ENCODE data around the gene MFSD6.

MFSD6 gene

GRCh38 chr2:190529486-190530247 lies 121.5 kb downstream of the MFSD6 start:
- no peak for TF ChIP-seq EZH2phosphoT487 (IDR thresholded peaks at IDR 0.05; ENCODE audit: borderline replicate concordance, low read length)
- TF ChIP-seq, protein P1, sequence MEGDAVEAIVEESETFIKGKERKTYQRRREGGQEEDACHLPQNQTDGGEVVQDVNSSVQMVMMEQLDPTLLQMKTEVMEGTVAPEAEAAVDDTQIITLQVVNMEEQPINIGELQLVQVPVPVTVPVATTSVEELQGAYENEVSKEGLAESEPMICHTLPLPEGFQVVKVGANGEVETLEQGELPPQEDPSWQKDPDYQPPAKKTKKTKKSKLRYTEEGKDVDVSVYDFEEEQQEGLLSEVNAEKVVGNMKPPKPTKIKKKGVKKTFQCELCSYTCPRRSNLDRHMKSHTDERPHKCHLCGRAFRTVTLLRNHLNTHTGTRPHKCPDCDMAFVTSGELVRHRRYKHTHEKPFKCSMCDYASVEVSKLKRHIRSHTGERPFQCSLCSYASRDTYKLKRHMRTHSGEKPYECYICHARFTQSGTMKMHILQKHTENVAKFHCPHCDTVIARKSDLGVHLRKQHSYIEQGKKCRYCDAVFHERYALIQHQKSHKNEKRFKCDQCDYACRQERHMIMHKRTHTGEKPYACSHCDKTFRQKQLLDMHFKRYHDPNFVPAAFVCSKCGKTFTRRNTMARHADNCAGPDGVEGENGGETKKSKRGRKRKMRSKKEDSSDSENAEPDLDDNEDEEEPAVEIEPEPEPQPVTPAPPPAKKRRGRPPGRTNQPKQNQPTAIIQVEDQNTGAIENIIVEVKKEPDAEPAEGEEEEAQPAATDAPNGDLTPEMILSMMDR (IDR thresholded peaks at IDR 0.05; ENCODE audit: low read depth, low read length, poor library complexity, severe bottlenecking): no peak
- H3K9me3 ChIP-seq (ENCODE audit: control insufficient read depth, insufficient read depth, low read length): no peaks in the 10 kb centered on the region
- peaks cover 6% of the 10 kb centered on the region for H3K36me3 ChIP-seq (ENCODE audit: control insufficient read depth, low read length)
- H3K27ac ChIP-seq (ENCODE audit: low read depth, low read length): no peak overlapping the region
- peaks cover 84% of the 10 kb centered on the region for H3K4me1 ChIP-seq (ENCODE audit: control insufficient read depth, low read length)
- no peaks in the 10 kb centered on the region for H4K20me1 ChIP-seq (ENCODE audit: control insufficient read depth, insufficient read depth, low read depth, low read length)
- no peaks in the 10 kb centered on the region for H3K27me3 ChIP-seq (ENCODE audit: control insufficient read depth, low read length)
- peaks cover 26% of the 10 kb centered on the region for H3F3A ChIP-seq (ENCODE audit: control insufficient read depth, insufficient read depth)
- H3K4me2 ChIP-seq (ENCODE audit: low read length): peak overlapping the region; percentile 26
- H3K79me2 ChIP-seq (ENCODE audit: control insufficient read depth, low read length): peaks cover 41% of the 10 kb centered on the region
- 0 out of 2 replicates have a peak overlapping the region, but pooled peaks have one; percentile 5 for H3K4me3 ChIP-seq (ENCODE audit: low read length)
- H3K9me2 ChIP-seq (replicated peaks; ENCODE audit: control insufficient read depth, low read length): no peaks in the 10 kb centered on the region

DNA sequence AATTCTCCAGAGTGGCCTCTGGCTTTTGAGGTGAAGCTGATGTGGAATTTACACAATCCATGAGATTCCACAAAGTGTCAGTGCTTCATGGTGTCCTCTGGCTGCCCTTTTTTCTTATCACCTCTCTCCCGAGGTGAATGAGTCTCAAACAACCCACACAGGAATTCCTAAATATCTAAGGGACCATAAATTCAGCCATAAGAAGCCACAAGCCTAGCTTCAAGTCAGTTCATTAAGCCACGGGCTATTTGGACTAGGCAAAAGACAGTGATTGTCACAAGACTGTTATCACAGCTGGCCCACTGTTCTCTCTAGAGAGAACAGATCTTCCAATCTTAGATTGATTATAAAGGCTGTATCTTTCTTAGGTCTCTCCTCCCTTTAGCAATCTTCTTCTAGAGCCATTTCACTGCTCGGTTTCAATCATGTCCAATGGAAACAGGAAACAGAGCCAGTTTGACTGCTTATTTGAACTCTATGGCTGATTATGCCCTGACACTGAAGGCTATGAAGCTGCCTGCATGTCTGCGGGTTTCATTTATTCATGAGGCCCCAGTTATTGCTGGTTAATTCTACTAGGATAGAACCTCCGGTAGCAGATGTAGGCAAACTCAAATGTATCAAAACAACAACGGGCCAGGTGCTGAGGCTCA lies 122.2 kb downstream of the MFSD6 start:
- H3K4me2 ChIP-seq (ENCODE audit: low read length): peak overlapping the region; percentile 26

DNA sequence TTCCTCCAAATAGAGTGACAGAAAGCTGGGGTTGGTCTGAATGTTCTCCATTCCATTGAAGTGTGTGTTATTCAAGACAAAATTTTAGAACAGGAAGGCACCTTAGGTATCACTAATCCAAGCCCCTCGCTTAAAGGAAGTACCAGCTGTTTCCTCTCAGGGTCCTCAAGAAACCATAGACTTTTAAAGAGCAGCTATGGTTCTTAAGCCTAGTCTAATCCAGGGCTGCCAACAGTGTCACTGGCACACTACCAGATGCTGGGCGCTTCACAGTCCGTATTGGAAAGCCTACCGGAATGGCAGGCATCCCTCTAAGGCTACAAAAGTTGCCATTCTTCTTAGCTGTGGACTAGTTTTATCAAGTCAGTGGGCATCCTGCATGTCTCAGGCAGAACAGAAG lies 124.4 kb downstream of the MFSD6 start:
- H3K4me2 ChIP-seq (ENCODE audit: low read length): peak overlapping the region; percentile 89
- peak overlapping the region; percentile 27 for H3K27ac ChIP-seq (ENCODE audit: low read depth, low read length)

More for the DNA sequence above, 122.2 kb downstream of the MFSD6 start:
- Histone ChIP-seq H3F3A (ENCODE audit: control insufficient read depth, insufficient read depth) (peaks cover 26% of the 10 kb centered on the region), H3K9me2 (replicated peaks; ENCODE audit: control insufficient read depth, low read length) (no peaks in the 10 kb centered on the region), H3K27me3 (ENCODE audit: control insufficient read depth, low read length) (no peaks in the 10 kb centered on the region), H3K36me3 (ENCODE audit: control insufficient read depth, low read length) (no peaks in the 10 kb centered on the region), H3K4me1 (ENCODE audit: control insufficient read depth, low read length) (peaks cover 84% of the 10 kb centered on the region), H3K9me3 (ENCODE audit: control insufficient read depth, insufficient read depth, low read length) (no peaks in the 10 kb centered on the region), H3K79me2 (ENCODE audit: control insufficient read depth, low read length) (peaks cover 48% of the 10 kb centered on the region), H3K27ac (ENCODE audit: low read depth, low read length) (no peak overlapping the region), H4K20me1 (ENCODE audit: control insufficient read depth, insufficient read depth, low read depth, low read length) (no peaks in the 10 kb centered on the region), H3K4me3 (ENCODE audit: low read length) (no peak overlapping the region)
- TF ChIP-seq, protein P1 (IDR thresholded peaks at IDR 0.05; ENCODE audit: low read depth, low read length, poor library complexity, severe bottlenecking): no peak
- no peak for TF ChIP-seq EZH2phosphoT487 (IDR thresholded peaks at IDR 0.05; ENCODE audit: borderline replicate concordance, low read length)

More for the DNA sequence above, 124.4 kb downstream of the MFSD6 start:
- Histone ChIP-seq H4K20me1 (ENCODE audit: control insufficient read depth, insufficient read depth, low read depth, low read length) (no peaks in the 10 kb centered on the region), H3K4me3 (ENCODE audit: low read length) (peak overlapping the region; percentile 82), H3K9me3 (ENCODE audit: control insufficient read depth, insufficient read depth, low read length) (peaks cover 10% of the 10 kb centered on the region), H3K27me3 (ENCODE audit: control insufficient read depth, low read length) (no peaks in the 10 kb centered on the region), H3K4me1 (ENCODE audit: control insufficient read depth, low read length) (peaks cover 77% of the 10 kb centered on the region), H3K9me2 (replicated peaks; ENCODE audit: control insufficient read depth, low read length) (no peaks in the 10 kb centered on the region), H3F3A (ENCODE audit: control insufficient read depth, insufficient read depth) (peaks cover 28% of the 10 kb centered on the region), H3K79me2 (ENCODE audit: control insufficient read depth, low read length) (peaks cover 52% of the 10 kb centered on the region), H3K36me3 (ENCODE audit: control insufficient read depth, low read length) (peaks cover 20% of the 10 kb centered on the region)
- TF ChIP-seq, protein P1 (IDR thresholded peaks at IDR 0.05; ENCODE audit: low read depth, low read length, poor library complexity, severe bottlenecking): no peak
- no peak for TF ChIP-seq EZH2phosphoT487 (IDR thresholded peaks at IDR 0.05; ENCODE audit: borderline replicate concordance, low read length)
